HG02642 (cell line): Measurements from ENCODE around the gene CCM2.
A peak's percentile ranks its signal among the peaks of the same experiment; 100 is the strongest.

Experiments used
- ATAC-seq: cut with Tn5 transposase; IDR thresholded peaks from one replicate; pipeline ENCODE4 v1.9.1; 2021; ENCODE audit warnings: mild to moderate bottlenecking; ENCODE audit not compliant: unreplicated experiment, poor library complexity

CCM2 gene

DNA sequence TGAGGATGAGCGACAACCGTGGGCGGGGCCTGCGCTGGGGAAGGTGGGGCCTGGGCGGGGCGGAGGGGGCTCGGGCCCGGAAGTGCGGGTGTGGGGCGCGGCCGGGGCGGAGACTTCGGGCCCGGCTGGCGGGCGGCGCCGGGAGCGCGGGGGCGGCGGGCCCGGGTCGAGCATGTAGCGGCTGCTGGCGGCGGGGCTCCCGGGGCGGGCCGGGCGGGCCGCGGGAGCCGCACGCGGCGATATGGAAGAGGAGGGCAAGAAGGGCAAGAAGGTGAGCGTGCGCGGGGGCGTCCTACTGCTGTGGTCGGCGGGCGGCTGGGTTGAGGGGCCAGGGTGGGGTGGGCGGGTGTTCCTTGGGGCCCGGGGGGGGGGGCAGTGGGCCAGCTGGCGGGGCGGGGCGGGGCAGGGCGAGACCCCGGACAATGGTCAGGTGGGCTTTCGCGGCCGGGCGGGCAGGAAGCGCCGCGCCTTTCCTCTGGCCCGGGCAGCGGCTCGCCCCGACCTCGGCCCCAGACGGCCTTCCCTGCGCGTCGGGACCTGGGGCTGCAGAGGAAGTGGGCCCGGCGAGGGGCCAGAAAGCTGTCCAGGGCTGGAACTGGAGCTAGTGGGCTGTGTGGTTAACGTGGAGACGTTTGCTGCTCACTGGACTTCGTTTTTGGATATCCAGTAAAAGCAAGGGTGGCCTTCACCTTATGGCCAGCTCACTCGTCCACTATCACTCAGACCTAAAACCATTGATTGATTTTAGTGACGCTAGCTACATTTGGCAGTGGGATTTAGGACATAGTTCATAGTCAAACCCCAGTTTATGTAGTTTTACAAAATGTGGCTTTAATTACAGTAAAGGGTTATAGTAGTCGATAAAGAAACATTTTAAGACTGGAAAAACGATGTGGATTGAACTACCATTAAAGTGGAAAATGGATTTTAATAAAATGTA is at the start of gene CCM2:
CCM2 (plus strand) TSS at position 109 of the 940 bp plus-strand sequence; CDS start at position 242, 133 bp downstream.
- peak; percentile 7 for ATAC-seq

DNA sequence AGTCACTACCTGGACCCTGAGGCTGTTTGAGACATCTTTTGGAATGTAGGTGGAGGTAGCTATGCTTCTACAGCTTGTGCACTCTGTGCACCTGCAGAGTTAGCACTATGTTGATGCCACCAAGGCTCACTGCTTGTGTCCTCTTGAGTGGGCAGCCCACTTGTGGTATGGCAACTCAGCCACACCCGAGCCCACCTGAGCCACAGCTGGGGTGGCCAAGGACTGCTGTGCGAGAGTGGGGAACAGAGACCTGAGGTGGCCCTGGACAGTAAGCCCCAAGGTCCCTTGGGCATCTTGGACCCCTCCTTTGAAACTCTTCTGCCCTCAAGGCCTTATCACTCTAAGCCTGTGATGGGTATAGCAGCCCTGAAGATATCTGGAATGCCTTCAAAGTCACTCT is 46.8 kb upstream of the CCM2 start:
- ATAC-seq = no peak

DNA sequence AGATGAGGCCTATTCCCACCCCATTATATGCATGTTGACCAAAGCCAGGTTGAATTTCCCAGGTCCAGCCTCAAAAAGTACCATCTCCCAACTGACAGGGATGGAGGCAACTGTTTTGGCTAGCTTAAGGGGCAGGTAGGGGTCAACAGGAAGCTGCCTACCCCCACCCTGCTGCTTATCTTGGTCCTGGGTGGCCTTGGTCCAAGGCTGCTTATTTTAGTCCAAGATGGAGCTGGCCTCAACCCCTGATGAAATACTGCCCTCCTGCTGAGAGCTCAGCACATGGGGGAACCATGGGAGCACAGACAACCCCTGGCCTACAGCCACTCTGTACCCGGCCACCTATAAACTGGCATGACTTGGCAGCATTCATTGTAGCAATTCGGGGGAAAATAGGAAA is 44.3 kb upstream of the CCM2 start:
- ATAC-seq = no peak

DNA sequence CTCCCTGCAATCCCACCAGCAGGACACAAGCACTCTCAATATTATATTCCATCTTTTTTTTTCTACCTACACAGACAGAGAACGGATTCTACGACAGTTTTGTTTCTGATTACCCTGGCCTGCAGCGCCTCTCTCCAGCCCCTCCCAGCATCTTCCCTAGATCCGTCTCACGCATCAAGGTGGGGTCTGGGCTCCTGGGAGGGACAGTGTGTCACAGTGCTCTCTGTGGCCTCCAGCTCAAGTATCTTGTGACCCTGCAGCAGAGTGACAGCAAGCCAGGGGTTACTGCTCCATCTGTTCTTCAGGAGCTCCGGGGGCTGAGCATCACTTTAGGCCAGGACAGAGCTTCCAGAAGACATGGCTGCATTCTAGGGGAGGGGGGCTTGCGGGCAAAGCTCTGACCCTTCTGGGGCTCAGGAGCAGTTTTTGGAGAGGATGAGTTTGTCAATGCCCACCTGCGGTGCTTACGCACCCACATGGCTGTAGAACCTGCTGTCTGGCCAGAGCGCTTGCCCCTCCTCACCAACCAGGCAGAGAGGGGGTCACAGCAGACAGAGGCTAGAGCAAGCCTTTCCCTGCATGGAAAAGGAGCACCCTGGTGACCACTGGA is 43.7 kb upstream of the CCM2 start:
- no peak for ATAC-seq

DNA sequence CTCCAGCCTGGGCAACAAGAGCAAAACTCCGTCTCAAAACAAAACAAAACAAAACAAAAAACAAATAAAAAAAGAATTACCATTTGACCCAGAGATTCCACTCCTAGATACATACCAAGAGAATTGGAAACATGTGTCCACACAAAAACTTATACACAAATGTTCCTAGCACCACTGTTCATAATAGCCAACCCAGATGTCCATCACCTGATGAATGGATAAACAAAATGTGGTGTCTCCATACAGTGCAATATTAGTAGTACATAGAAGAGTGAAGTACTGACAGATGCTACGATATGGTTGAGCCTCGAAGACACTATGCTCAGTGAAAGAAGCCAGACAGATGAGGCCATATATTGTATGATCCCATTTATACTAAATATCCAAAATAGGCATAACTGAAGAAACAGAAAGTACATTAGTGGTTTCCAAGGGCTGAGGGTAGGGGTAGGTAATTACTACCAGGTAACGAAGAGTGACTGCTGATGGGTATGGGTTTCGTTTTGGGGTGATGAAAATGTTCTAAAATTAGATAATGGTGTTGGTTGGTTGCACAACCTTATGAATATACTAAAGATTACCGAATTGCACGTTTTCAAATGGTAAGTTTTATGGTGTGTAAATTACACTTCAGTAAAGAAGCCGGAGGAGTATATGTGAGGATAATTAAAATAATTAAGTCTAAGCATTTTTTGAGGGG is 41.2 kb upstream of the CCM2 start:
- no peak for ATAC-seq

DNA sequence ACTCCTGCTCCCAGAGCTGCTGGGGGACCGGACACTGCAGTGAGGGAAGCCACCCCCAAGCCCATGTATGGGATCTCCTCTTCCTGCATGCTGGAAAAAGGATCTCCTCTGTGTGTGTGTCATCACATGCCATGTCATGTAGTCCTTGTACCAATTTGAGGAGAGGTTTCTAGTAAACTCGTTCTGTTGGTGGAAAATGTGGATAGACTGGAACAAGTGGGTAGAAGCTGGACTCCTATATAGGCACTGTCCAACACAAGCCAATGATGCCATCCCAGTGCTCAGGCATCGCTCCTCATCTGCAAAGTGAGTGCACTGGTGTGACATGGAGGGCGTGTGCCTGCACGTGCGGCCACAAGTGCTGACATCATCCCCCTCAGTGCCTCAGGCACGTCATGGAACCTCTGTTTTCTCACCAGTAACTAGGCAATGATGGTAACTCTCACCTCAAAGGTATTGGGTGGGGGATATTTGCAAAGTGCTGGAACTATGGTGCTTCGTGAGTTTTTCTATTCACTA is 40.5 kb upstream of the CCM2 start:
- ATAC-seq = no peak

DNA sequence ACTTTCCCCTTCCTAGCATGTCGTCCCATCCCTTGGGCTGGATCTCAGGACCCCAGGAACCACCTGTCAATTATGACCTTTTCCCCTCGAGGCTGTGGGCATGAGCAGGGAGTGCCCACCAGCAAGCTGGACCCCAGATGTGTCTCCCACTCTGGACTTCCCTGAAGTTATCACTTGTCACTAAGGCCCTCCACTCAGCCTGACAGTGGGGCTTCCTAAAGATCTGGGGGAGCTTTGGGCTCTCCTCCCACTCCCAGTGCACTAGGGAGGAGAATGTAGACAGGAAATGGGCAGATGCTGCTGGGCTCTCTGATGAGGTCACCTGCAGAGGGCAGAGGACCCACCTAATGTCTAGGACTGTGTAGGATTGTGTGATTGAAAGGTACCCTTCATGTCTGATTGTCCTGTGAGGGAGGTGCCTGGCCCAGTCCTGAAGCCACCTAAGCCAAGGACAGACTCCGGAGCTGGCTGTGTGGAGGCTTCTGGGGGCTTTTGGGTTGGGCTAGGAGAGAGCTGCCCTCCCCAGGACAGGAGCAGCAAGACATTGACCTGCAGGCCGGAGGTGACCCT is 39.9 kb upstream of the CCM2 start:
- ATAC-seq = no peak

DNA sequence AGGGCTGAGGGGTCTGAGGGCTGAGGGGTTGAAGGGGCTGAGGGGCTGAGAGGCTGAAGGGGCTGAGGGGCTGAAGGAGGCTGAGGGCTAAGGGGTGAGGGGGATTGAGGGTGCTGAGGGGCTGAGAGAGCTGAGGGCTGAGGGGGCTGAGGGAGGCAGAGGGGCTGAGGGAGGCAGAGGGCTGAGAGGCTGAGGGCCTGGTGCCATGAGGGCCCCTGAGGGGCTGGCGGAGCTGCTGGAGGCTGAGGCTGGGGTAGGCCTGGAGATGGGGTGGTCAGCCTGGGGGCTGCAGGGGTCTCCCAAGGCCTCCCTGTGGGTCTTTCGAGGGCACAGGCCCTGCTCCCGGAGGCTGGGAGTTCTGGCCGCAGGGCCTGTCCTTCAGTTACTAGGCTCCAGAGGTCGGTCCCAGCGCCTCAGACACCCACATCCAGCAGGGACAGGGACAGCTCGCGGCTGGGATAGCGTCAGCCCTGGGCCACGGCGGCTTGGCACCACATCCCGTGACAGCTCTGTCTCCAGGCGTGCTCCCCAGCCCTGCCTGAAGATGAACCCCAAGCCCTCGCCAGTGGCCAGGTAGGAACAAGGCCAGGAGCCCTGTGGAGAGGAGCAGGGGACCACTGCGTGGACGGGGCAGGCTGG is 38.0 kb upstream of the CCM2 start:
- no peak for ATAC-seq

DNA sequence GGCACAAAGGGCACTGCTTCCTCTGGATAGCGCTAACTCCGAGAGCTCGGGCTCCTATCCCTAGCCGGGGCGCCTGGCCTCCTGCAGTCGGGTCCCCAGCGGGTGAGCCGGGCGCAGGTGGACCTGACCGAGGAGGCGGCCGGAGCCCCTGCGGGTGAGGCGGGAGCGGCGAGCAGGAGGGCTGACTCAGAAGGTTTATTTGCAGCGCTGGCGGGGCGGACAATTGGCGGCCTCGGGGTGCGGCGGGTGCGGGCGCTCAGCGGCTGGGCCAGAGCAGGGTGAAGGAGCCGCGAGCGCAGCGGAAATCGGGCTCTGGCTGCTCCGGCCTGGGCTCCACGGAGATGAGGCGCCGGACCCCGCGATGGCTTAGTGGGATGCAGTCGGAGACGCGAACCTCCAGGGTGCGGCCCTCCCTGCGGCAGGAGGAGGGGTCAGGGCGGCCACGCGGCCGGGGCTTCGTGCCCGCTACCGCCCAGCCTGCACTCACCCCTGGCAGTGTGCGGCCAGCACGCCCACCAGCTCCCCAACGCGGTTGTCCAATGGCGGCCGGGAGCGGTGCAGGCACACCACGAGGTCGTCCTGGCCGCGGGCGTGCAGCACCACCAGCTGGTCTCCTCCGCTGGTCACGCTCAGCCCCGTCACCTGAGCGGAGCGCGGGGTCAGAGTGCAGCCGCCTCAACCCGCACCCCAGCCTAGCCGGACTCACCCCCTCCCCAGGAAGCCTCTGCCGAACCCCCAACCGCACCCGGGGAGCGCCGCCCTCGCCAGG is 37.3 kb upstream of the CCM2 start:
- ATAC-seq = no peak

DNA sequence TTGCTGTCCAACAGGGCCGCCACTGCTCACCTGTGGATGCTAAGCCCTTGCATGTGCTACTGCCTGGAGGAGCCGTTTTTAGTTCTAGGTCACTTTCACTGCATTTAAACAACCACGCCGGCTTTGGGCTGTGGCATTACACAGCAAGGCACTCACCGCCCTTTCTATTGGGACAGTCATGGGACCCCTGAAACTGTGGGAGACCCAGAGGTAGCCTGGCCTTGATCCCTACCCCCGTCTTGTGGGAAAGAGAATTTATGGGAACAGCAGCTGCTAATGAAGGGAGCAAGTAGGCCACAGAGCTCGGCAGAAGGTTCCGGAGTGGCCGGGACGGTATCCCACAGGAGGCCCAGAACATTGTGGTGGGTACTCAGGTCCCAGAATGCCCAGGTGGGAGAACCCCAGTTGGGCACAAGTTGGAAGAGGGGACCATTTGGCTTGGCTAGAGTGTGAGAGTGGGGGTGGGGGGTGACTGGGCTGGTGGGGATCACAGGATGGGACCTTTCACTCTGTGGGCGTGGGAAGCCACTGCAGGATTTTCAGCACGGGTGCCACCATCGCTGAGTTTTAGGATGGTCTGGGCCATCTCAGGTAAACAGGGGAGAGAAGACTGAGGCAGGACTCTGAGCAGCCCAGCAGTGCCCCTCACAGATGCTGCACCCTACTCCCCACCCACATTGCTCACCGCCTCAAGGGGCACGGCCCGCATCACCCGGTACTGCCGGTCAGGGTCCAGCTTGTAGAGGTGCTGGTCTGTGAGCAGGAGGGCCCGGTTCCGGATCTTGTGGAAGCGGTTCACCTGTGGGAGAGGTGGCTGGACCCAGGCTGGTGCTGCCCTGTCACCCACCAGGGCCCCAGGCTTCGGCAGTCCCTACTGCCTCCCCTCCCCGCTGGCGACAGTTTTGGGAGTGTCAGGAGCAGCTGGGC is 36.4 kb upstream of the CCM2 start:
- ATAC-seq = no peak

DNA sequence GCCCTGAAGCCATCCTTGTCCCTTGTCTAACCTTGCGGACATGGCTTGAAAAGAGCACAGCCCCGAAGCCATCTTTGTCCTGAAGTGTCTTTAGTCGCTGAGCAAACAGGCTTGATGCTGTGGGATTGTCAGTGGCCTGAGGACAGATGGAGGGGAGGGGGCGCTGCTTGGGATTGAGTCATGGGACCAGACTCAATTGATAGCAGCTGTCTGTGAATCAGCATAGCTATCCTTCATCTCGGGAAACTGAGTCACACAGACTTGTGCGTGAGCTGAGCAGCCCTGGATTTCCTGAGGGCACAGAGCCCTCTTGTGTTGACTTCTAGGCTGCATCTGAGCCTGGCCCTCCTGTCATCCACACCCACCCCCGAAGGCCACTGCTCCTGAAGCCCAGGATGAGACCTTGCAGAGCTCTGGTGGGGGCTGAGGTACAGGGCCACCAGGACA is 35.6 kb upstream of the CCM2 start:
- ATAC-seq = no peak

DNA sequence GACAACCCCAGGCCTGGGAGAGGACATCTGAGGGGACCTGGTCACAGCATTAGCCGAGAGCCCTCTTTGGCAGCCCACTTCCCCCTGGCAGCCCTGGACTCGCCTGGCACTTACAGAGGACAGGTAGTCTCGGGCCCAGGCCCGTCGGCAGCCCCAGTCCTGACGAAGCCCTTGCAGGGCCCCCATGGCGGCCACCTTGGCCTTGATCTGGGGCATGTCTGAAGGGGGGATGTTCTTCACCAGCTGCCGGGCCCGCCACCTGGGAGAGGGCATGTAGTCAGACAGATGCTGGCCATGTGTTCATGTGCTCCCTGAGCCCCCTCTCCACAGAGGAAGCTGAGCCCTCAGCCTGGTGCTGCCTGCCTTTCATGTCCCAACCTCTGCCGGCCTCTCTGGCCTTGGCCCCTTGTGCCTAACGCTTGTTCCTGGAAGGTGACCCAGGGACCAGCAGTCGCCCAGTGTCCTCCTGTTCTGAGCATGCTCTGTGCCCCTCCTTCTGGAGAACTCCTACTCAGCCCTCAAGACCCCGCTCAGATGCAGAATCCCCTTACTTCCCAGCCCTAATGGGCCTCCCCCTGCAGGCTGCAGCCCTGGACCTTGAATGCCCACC is 35.1 kb upstream of the CCM2 start:
- ATAC-seq = no peak

DNA sequence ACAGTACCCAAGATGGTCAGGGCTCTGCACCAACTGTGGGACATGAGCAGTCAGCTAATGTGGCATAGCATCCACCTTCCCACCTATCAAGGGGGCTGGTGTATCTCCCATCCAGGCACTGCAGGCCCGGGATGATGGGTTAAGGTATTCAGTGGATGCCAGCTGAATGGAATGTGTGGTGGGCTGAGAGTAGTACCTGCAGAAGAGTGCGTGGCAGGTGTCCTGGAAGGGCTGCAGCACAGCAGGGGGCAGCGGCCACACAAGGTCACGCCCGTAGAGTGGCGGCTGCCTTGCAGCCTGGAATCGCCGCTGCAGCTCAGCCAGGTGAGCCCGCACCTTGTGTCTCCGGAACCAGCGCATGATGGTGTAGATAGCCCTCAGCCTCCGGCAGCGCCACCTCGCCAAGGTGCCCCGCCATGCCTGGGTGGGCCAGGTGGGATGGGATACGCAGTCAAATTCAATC is 34.5 kb upstream of the CCM2 start:
- no peak for ATAC-seq

DNA sequence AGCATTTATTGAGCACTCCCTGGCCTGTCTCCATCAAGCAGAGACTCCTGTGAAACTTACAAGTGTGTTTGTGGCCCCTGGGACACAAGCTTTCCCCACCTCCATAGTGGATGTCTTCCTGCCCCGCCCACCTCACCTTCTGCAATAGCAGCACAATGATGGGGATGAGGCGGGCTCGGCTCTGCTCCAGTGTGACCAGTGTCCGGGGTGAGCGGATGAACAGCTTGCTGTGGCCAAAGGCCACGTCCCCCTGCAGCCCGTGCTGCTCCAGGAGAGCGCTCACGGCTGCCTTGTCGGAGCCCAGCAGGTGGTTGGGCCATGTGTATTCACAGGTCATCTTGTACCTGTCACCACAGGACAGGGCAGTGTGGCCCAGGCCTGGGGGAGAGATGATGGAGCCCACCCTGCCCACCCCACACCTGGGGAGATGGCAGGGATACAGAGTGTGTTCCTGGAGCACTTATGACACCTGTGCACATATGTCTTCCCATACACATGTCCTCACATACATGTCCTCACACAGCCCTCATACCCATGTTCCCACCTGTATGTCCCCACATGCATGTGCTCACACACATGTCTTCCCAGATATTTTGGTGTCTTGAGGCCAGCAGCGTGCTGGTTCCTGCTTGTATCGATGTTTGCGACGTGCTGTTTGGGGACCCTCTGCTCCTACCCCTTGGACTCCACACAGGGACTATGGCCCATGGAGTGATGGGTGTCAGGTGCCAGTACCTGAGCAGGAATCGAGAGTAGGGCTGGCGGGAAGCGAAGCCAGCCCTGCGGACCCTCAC is 33.9 kb upstream of the CCM2 start:
- ATAC-seq = no peak

DNA sequence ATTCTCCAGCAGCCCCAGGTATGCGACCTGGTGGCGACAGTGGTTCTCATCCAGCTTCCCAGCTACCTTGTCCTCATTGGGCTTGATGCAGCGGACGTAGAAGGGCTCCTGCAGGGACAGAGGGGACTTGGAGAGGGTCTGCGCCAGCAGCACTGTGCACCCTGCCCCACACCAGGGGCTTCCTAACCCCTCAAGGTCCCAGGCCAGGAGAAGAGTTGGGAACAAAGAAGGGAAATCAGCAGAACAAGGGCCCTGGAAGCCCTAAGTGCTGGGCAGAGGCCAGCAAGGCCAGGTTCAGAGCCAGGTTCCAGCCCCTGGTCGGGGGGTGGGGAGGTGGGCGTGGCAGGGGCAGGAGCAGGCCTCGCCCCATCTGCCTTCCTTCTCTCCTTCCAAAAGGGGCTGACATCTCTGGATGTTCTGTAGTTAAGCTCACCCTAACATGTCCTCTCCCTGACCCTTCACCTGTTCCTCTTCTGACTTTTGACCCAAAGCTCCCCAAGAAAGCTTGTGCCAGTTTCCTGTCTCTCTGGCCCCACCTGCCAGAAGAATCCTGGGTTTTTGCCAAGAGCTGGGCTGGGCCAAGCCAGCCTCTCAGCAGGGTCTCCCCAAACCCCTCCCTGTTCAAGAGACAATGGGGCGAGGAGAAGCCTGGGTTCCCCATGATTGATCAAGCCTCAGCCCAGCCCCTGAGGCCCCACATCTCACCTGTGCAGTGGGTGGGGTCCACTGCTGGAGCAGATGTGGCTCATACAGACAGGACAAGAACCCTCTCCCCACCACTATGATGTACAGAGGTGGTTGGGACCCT is 33.1 kb upstream of the CCM2 start:
- no peak for ATAC-seq
